Skin of body (tissue), 2 donors: ENCODE data around the gene JAG1. TPM values are rescaled to one million over a fixed set of nuclear protein-coding genes. Genes with fewer than 3 reads are reported as not detected.
"Not testable (repeated sequence)": the region's sequence is repeated elsewhere in the genome, so short reads cannot be mapped to it uniquely, and the experiment has no call there.

Source experiments
- DNase-seq: peaks from one replicate; lab custom pipeline; 2025; lab: John Stamatoyannopoulos, UW
- total RNA-seq: library from RNA; depleted of rRNA; stranded (reverse); fragments of >200 nt; gene quantifications from one replicate; pipeline ENCODE4 v1.2.3, GENCODE V29; 2014

The JAG1 gene
- total RNA-seq, 1 donor from 2014 or later = 133 TPM

- DNase-seq = no peak
Observed at GRCh38 chr20:10639077-10639736, 34.6 kb downstream of the JAG1 start.

GRCh38 chr20:10637563-10637962 is 36.2 kb downstream of the JAG1 start:
- DNase-seq = no peak

DNA sequence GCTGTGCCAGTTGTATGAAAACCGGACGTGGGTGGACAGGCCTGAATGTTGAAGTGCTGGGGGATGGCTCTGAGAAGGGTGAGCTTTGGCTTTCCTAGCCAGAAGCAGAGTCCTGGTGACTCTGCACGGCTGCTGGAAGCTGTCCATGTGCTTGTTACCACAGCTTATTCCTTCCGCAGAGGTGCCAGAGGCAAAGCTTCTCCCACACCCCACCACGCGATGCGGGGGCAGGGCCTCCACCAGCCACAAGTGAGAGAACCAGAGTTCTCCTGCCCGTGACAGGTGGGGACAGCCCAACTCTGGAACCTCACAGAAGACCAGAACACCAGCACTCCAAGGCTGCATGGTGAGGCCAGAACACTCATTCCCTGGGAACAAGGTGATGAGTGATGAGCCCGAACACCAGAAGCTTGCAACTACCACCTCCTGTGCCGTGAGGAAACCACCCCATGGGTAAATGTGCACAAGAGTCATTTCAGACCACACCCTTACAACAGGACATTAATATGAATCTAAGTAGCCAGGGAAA is 36.7 kb downstream of the JAG1 start:
- DNase-seq = no peak

DNA sequence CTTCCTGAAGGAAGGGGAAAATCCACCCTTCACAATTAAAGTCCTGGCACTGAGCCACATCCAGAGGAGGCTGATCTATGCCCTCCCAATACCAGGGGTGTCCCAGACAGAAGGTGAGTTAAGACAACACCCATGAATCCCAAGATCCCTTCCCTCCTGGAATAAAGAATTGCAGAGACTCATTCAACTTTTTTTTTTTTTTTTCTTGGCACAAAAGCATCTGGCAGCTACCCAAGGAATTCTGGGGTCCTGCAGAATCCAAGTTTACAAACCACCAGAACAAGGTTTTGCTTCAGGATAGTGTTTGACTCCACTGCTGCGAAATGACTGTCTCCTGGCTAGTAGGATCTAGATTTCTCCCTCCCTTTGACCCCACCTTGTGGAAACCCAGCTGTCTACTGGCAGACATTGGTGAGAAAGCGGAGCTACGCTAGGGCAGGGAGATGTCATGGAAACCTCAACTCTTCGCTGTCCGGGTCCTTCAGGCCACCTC is 37.4 kb downstream of the JAG1 start:
- DNase-seq = peak; percentile 32

GRCh38 chr20:10635476-10636208 is 38.2 kb downstream of the JAG1 start:
- DNase-seq = no peak

DNA sequence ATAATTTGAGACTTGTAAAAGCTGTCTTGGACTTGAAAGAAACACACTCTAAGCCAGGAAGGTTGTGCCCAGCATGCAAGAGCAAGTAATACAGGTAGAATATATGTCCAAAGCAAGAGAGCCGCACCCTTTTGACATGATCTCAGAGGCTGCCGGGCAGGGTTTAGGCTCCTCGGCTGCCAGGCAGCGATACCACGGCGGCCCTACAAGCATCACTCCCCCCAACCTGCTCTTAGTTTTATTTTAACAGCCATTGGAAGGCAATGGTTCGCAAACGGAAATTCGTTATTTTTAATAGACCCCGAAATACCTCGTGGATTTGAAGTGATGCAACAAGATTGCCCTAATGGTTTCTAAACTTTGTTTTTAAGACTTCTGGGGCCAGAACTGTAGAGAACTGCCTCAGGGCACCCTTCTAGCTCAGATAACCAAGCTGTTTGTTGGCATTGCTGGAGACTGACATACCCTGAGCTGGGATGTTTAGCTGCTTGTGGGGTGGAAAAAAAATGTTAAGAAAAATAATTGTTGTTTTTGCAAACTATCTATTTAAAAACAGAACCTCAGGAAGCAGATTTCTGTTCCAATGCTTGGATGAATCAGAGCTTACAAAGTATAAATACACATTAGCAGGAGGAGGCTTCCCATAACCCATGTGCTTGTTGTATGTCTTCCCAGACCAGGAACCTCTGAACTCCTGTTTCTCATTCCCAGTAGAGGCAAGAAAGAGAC is 39.0 kb downstream of the JAG1 start:
- DNase-seq = no peak

GRCh38 chr20:10634211-10634610 is 39.6 kb downstream of the JAG1 start:
- DNase-seq = no peak

DNA sequence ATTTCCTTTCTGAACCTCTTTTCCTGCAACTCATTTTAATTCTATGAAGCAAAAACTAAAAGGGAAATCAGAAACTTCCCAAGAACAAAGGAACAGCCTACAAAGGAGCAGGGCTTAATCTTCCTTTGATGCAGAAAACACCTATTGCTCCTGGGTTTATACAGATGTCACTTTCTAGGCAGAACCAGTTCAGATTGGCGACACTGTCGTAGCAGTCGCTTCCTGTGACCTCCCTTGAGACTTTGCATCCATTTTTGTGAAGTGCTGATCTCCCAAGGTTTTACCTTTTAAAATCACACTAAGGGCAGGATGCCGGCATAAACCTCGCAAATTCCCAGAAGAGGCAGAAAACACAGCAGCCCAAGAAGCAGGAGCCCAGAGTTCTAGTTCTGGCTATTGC is 40.1 kb downstream of the JAG1 start:
- no peak for DNase-seq

- DNase-seq = no peak
Observed at GRCh38 chr20:10632721-10633509, 40.9 kb downstream of the JAG1 start.

DNA sequence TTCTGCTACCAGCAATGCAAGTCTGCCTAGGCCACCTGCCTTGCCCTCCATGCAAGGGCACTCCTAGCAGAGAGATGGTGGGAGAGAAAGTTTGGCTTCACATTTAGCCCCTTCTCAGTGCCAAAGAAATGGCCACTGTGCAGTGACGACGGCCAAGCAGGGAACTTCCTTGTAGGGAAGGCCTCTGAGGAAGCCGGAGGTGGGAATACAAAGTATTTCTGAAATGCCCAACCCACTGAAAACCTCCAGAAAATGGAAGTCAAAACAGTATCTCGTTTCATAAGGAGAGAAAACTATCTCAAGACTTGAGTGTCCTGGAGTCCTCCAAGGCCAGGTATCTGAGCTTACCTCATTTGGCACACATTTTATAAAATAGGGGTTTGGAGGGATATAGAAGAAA is 42.7 kb downstream of the JAG1 start:
- DNase-seq = no peak

DNA sequence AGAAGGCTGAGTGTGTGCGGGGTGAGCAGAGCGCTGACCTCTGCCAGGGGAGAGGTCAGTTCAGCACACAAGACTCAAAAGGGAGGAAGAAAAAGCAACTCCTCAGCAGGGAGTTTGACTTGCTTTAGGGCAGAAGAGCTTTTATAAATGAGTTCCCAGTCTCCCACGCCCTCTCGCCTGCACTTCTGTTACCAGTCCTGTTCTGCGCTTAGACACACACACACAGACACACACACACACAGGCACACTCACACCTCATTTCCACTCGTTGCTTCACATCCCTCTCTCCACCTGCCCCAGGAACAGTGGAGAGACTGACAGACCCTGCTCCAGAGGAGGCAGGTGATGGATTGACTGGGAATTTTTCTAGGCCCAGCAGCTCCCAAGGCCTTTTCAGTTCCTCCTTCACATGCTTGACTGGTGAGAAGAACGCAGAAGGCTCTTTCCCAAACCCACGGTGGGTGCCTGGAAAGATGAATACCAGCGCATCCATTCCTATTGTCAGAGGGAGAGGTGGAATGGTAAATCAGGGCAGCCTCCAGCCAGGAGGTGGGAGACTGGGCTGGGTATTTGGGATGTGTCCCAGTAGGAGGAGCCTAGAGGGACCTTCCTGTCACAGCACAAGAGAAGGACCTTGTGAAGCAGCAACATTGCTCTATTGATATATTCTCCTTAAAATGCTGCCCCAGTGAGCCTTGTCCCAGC is 43.7 kb downstream of the JAG1 start:
- no peak for DNase-seq

DNA sequence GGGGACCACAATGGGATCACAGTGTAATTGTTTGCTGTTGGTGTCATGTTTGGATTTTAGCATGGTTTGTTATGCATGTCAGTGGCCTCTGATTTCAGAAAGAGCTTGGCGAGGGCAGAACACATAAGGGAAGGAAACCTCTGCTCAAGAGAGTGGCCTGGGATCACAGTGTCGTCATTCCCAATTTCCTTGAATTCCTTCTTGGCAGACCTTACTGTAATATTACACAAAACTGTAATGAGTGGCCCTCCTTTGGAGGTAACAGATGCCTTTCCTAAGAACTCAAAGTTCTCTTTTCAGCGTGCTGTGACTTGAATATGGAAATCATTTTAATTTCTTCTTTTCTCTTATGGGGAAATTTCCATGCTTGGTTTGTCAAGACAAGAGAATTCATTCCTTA is 46.9 kb downstream of the JAG1 start:
- peak; percentile 54 for DNase-seq

DNA sequence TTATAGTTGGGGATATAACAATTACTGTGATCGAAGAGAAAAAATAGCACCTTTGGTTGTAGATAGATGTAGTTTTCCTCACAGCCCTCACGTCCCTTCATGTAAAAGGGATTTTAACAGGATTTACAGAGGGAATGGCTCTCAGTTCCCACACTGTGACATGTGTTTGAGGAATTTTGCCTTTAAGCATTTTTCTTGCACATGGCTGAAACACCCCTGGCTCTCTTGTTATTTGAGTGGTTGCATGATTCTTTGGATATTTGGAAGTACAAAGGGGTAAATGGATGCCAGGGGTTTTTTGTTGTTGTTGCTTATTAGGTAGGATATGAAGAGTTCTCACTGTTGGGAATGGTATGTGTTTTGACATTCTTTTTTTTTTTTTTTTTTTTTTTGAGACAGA is 48.2 kb downstream of the JAG1 start:
- peak; percentile 26 for DNase-seq

DNA sequence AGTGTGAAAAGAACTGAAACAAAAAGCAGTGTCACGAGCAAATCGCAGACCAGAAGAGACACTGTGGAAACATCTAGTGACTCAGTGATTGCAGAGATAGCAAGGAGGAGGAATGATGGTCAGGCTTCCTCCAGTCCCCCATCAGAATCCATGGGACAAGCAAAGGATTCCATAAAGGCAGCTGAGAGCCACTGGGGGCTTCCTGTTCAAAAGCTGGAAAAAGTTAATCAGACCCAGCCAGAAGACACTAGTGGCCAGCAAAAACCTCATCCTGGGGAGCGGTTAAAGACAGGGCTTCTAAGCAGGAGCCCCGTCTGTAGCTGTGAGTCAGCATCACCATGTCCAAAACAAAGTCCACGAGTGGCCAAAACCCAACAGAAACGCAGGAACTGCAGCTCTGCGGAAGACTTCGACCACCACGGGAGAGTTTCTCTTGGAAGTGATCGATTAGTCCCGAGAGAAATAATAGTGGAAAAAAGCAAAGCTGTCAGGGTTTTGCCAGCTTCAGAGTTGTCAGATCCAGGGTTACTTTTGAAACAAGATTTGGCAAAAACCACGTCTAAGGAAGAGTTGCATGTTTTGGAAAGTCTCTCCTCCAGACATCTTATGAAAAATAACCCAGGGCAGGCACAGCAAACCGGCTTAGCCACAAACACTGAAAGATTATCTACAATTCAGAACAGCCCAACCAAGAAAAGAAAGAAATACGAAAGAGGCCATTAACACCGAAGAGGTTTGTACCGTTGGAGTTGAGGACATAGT is 51.0 kb downstream of the JAG1 start:
- DNase-seq = peak; percentile 72

DNA sequence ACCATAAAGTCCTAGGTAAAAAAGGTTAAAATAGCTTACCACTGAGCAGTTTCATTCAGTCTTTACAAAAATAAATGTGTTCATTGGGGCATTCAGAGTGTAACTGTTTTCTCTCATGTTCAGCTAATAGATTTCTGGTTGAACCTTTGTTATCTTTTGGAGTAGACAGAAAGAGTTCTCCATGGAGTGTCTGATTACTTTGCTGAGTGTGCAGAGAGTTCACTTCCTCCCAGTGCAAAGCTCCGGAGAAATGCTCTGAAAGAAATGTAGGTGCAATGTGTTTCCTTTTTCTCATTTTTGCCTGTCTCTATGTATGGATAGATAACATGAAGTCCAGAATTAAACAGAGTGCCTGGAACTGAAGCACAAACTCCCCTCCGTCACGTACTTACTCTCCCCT is 52.6 kb downstream of the JAG1 start:
- no peak for DNase-seq

DNA sequence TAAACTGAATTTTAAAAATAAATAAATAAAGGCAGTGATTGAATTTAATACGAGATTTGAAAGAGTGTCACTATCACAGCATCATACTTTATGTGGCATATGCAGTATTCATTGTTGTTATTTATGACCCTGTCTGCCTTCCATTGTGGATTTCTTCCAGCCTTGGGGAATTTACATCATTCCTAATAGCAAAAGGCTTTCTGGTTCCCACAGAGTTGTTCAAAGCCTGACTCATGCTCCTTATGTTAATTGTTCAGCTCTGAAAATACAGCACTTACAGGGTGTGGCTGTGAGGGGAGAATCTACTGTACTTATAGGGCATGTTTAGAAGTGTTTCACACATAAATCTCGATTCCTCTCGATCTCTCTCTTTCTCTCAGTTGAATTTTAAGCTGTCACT is 54.4 kb downstream of the JAG1 start:
- peak; percentile 92 for DNase-seq

DNA sequence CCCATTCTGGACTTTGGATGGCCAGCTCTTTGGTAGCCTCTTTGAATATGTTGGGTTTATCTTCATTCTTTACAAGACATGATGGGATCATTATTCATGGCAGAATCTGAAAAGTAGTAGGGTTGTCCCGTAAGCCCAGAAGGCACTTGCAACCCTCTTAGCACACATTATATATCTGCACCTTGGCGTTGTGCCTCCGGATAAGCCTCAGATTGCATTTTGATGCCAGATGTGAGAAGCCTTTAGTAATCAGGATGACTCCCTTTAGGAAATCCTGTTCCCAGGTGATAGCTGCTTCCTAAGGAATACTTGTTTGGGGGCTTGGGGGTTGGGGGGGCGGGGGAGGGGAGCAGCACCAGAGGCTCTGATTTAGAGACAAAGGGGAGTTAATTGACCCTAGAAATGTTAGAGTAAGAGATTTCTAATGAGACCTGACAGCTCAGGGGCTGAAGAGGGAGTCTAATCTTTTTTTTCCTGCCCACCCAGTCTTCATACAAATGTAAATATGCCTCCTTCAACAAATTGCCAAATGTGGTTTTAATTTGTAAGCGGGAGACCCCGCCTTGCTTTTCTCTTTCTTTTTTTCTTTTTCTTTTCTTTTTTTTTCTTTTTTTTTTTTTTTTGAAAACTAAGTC is 55.1 kb downstream of the JAG1 start:
- DNase-seq = peak; percentile 50

GRCh38 chr20:10617549-10618133 is 56.2 kb downstream of the JAG1 start:
- DNase-seq = not testable (repeated sequence)

GRCh38 chr20:10616212-10616611 is 57.6 kb downstream of the JAG1 start:
- no peak for DNase-seq
